Fibroblast of the aortic adventitia (primary cell): ENCODE results near the gene GUCA1C. TPM values are rescaled to one million over a fixed set of nuclear protein-coding genes. Genes with fewer than 3 reads are reported as not detected.

ENCODE experiments used
- DNase-seq: peaks from one replicate; pipeline ENCODE4 v3.0.0-alpha.2; 2010; ENCODE audit warnings: low read depth
- H3K4me3 ChIP-seq: 2 replicates; pipeline ENCODE4 v1.5.1; 2011; ENCODE audit warnings: low read depth, mild to moderate bottlenecking, control low read depth, low read length, moderate library complexity
- CTCF ChIP-seq: IDR thresholded peaks from 2 replicates; pipeline ENCODE4 v1.5.1; 2011; ENCODE audit warnings: mild to moderate bottlenecking, low read length, control low read depth, inconsistent platforms; ENCODE audit not compliant: insufficient read depth
- total RNA-seq: library from RNA; depleted of rRNA; stranded (reverse); fragments of >200 nt; gene quantifications from 2 replicates; pipeline ENCODE4 v1.2.3, GENCODE V29; 2012; ENCODE audit warnings: low replicate concordance

The GUCA1C gene
- total RNA-seq, 1 donor = not detected

GRCh38 chr3:108914774-108915641, 38.7 kb downstream of the GUCA1C start:
- no peak overlapping the region for H3K4me3 ChIP-seq
- TF ChIP-seq CTCF = peak; percentile 93
- DNase-seq = peak; percentile 64

DNA sequence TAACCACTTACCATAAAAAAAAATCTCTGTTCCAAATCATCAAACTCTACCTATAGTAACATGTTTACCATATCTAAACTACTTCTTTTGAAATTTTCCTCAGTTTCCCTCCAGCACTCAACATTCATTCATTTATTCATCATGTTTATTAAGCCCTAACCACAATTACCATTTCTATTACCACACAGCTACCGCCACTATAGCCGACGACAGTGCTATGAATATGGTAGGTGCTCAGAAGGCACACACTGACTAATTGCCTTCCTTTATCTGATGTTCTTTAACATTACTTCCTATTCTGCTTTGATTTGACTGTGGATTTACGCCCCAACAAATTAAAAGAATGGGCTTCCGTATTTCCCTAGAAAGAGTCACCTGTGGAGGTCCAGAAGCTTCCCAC, 43.9 kb downstream of the GUCA1C start:
- DNase-seq = no peak
- TF ChIP-seq CTCF = no peak
- no peak overlapping the region for H3K4me3 ChIP-seq

DNA sequence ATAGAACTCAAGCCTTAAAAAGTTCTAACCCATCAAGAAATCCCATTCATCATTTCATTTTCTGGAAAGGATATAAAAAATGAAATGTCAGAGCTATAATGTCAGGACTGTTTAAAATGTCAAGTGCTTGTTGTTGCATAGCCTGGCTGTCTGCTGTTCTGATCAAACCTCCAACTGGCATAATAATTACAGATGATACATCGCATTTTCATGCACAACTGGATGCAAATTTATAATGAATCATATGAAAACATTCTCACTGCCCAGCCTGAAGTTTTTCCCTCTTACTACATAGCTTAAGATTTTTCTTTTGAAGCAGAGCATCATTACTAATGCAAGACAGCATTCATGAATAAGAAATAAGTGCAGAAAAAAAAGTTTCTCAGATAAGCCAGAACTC, 46.5 kb downstream of the GUCA1C start:
- H3K4me3 ChIP-seq = no peak overlapping the region
- DNase-seq = no peak
- no peak for TF ChIP-seq CTCF

DNA sequence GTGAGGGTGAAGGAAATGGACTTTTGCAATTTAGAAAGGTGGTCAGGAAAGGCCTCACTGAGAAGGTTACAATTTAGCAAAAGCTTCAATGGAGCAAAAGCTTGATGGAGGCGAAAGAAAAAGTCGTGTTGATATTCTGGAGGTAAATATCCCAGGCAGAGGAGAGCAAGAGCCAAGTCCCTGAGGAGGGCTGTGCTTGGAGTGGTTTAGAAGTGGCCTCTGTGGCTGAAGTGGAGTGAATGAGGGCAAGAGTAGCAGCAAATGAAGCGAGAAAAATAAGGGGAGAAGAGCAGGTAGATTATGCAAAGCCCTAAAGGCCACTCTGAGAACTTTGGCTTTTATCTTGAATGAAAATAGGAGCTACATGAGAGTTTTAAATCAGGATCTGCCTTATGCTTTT, 54.1 kb downstream of the GUCA1C start:
- no peak for DNase-seq
- no peak overlapping the region for H3K4me3 ChIP-seq
- no peak for TF ChIP-seq CTCF

GRCh38 chr3:108897883-108898282, 55.8 kb downstream of the GUCA1C start:
- no peak for TF ChIP-seq CTCF

GRCh38 chr3:108894981-108895380, 58.7 kb downstream of the GUCA1C start:
- no peak for DNase-seq
- TF ChIP-seq CTCF = no peak
- H3K4me3 ChIP-seq = no peak overlapping the region

More at GRCh38 chr3:108897883-108898282, 55.8 kb downstream of the GUCA1C start:
- DNase-seq = no peak
- H3K4me3 ChIP-seq = no peak overlapping the region
